Endothelial cell of umbilical vein (primary cell): ENCODE results near the gene ABCC2.

Source experiments
- FOS ChIP-seq: IDR thresholded peaks from 2 replicates; pipeline ENCODE4 v1.6.1; 2011; ENCODE audit warnings: mild to moderate bottlenecking, low read length, moderate library complexity, borderline replicate concordance; ENCODE audit not compliant: insufficient read depth
- TF ChIP-seq, protein P1 (sequence below), 2 donors: IDR thresholded peaks; 1 replicate in 1 of 2; 2 replicates in 1 of 2; pipeline ENCODE4 v1.5.1; 2011; ENCODE audit warnings: low read length in 2 of 2, mild to moderate bottlenecking in 2 of 2, moderate library complexity in 2 of 2, control low read depth in 1 of 2, inconsistent platforms in 1 of 2, low read depth in 1 of 2; ENCODE audit not compliant: insufficient read depth in 1 of 2; ENCODE audit errors: extremely low read depth in 1 of 2

DNA sequence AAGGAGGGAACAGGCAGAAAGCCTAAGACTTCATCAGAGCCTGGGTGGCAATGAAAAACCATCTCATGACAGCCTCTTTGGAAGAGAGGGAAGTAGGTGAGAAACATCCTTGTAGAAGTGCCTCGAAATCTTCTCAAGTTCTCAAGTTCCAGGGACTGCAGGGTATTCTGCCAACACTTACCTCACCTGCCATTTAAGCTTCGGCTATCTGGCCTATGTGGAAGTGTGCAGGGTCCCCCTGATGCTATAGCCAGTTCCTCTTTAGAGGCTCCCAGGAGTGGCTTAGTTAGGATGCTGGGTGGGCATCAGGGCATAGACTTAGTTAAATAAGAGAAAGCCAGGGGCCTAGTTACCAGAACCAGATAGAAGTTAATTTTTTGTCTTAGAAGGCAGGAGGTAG lies 27.0 kb downstream of the ABCC2 start:
- TF ChIP-seq, protein P1, sequence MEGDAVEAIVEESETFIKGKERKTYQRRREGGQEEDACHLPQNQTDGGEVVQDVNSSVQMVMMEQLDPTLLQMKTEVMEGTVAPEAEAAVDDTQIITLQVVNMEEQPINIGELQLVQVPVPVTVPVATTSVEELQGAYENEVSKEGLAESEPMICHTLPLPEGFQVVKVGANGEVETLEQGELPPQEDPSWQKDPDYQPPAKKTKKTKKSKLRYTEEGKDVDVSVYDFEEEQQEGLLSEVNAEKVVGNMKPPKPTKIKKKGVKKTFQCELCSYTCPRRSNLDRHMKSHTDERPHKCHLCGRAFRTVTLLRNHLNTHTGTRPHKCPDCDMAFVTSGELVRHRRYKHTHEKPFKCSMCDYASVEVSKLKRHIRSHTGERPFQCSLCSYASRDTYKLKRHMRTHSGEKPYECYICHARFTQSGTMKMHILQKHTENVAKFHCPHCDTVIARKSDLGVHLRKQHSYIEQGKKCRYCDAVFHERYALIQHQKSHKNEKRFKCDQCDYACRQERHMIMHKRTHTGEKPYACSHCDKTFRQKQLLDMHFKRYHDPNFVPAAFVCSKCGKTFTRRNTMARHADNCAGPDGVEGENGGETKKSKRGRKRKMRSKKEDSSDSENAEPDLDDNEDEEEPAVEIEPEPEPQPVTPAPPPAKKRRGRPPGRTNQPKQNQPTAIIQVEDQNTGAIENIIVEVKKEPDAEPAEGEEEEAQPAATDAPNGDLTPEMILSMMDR (IDR thresholded peaks at IDR 0.05; ENCODE audit: extremely low read depth in 1 of 2, insufficient read depth in 1 of 2, low read depth in 1 of 2, low read length in 2 of 2) = no peak
- TF ChIP-seq FOS = no peak
